GM23338 (cell line): ENCODE measurements around the gene TMEM37. TPM values are rescaled to one million over a fixed set of nuclear protein-coding genes. Genes with fewer than 3 reads are reported as not detected.

Experiments used
- ATAC-seq: fragments of 200-7000 bp; cut with Tn5 transposase; 3 replicates; pipeline ENCODE4 v1.9.1; 2020
- DNase-seq: peaks from one replicate; pipeline ENCODE4 v3.0.0-alpha.2; 2015; ENCODE audit warnings: low spot score
- H2AFZ ChIP-seq: fragments of 200-600 bp; sonication (generic); 2 replicates; pipeline ENCODE4 v1.8.0; 2016; ENCODE audit warnings: antibody characterized with exemption, mild to moderate bottlenecking, moderate library complexity
- H3F3A ChIP-seq: fragments of 200-600 bp; sonication (generic); replicated peaks from 2 replicates; pipeline ENCODE4 v1.8.0; 2017; ENCODE audit warnings: antibody characterized with exemption, mixed run types, low read depth
- H3K27ac ChIP-seq: fragments of 200-600 bp; sonication (generic); 2 replicates; pipeline ENCODE4 v1.6.1; 2016; ENCODE audit warnings: low read depth
- H3K27me3 ChIP-seq: fragments of 200-600 bp; sonication (generic); 2 replicates; pipeline ENCODE4 v1.8.0; 2016; ENCODE audit warnings: mild to moderate bottlenecking, mixed run types, moderate library complexity; ENCODE audit not compliant: insufficient read depth
- H3K36me3 ChIP-seq: fragments of 200-600 bp; sonication (generic); 2 replicates; pipeline ENCODE4 v1.8.0; 2016; ENCODE audit warnings: mild to moderate bottlenecking; ENCODE audit not compliant: insufficient read depth
- H3K4me1 ChIP-seq: fragments of 200-600 bp; sonication (generic); 2 replicates; pipeline ENCODE4 v1.8.0; 2016; ENCODE audit warnings: mild to moderate bottlenecking, moderate library complexity; ENCODE audit not compliant: insufficient read depth
- H3K4me2 ChIP-seq: fragments of 200-600 bp; sonication (generic); 2 replicates; pipeline ENCODE4 v1.7.1; 2017; ENCODE audit warnings: mixed run types
- H3K4me3 ChIP-seq: fragments of 200-600 bp; sonication (generic); 2 replicates; pipeline ENCODE4 v1.6.1; 2016; ENCODE audit warnings: mixed run types
- H3K79me2 ChIP-seq: fragments of 200-600 bp; sonication (generic); replicated peaks from 2 replicates; pipeline ENCODE4 v1.8.0; 2017; ENCODE audit warnings: mild to moderate bottlenecking; ENCODE audit not compliant: insufficient read depth
- H3K9me2 ChIP-seq: fragments of 200-600 bp; sonication (generic); 2 replicates; pipeline ENCODE4 v1.8.0; 2017; ENCODE audit not compliant: insufficient read depth
- H4K20me1 ChIP-seq: fragments of 200-600 bp; sonication (generic); replicated peaks from 2 replicates; pipeline ENCODE4 v1.8.0; 2017; ENCODE audit warnings: mild to moderate bottlenecking; ENCODE audit not compliant: insufficient read depth
- H3K27ac Mint-ChIP-seq: 2 replicates; pipeline ENCODE4 v1.8.0; 2020; ENCODE audit warnings: inconsistent platforms, mild to moderate bottlenecking, moderate library complexity, mixed read lengths
- H3K27me3 Mint-ChIP-seq: 3 replicates; pipeline ENCODE4 v1.8.0; 2022; ENCODE audit warnings: low read depth, mild to moderate bottlenecking, moderate library complexity, mixed read lengths, inconsistent platforms; ENCODE audit not compliant: insufficient read depth, poor library complexity
- H3K36me3 Mint-ChIP-seq: 3 replicates; pipeline ENCODE4 v1.8.0; 2021; ENCODE audit warnings: low read depth, mild to moderate bottlenecking, inconsistent platforms, moderate library complexity, mixed read lengths
- H3K4me1 Mint-ChIP-seq: 3 replicates; pipeline ENCODE4 v1.8.0; 2020; ENCODE audit warnings: mild to moderate bottlenecking, inconsistent platforms, mixed read lengths
- H3K4me3 Mint-ChIP-seq: 3 replicates; pipeline ENCODE4 v1.8.0; 2021; ENCODE audit warnings: moderate library complexity, mild to moderate bottlenecking, inconsistent platforms, mixed read lengths
- H3K9me3 Mint-ChIP-seq: 3 replicates; pipeline ENCODE4 v1.8.0; 2020; ENCODE audit warnings: moderate library complexity, mild to moderate bottlenecking, inconsistent platforms, mixed read lengths
- CREB1 ChIP-seq: fragments of 250-450 bp; sonication (Bioruptor Pico); IDR thresholded peaks from 2 replicates; pipeline ENCODE4 v1.5.0; 2020; ENCODE audit warnings: low read depth, mild to moderate bottlenecking, moderate library complexity
- EZH2phosphoT487 ChIP-seq: fragments of 200-600 bp; sonication (generic); IDR thresholded peaks from one replicate; pipeline ENCODE4 v1.8.1; 2018; ENCODE audit warnings: antibody characterized with exemption; ENCODE audit not compliant: unreplicated experiment
- NANOG ChIP-seq: IDR thresholded peaks from 2 replicates; pipeline ENCODE4 v1.6.1; 2016; ENCODE audit warnings: antibody characterized with exemption, borderline replicate concordance
- ZNF462 ChIP-seq: fragments of 250-450 bp; sonication (Bioruptor Pico); IDR thresholded peaks from 2 replicates; pipeline ENCODE4 v1.5.0; 2020; ENCODE audit warnings: mild to moderate bottlenecking, moderate library complexity
- polyA plus RNA-seq: library from polyadenylated mRNA; unstranded; fragments of >200 nt; fragmentation: Nextera tagmentation; extraction: Ambion mirVana; gene quantifications from 2 replicates; pipeline ENCODE4 v1.2.1, GENCODE V29; 2016
- total RNA-seq: library from RNA; depleted of rRNA; stranded (reverse); fragments of >200 nt; shearing (Covaris generic); gene quantifications from 2 replicates; pipeline ENCODE4 v1.2.3, GENCODE V29; 2014
- TF ChIP-seq, protein P1 (sequence below): IDR thresholded peaks from 2 replicates; pipeline ENCODE4 v1.6.1; 2016; ENCODE audit warnings: antibody characterized with exemption

The TMEM37 gene
- total and polyA plus RNA-seq, 2 experiments from 2014 or later, result 8.6 to 8.8 TPM

DNA sequence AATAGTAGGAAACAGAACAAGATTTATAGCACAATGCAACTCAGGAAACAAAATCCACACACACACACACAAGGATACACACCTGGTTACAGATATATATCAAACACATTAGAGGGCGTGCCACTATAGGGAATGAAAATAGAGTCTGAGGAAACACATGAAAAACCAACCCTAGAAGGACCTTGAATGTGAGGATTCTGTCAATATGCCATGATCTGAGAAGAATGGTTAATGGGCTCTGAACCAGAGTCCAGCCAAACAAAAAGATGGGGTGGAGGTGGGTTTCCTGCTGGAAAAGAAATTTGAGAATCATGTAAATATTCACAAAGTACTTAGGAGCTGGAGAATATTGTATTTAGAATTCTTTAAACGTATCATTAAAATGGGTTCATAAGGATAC, 7.8 kb upstream of the TMEM37 start:
- Histone ChIP-seq H3F3A (no peaks in the 10 kb centered on the region), H3K27me3 (0 out of 2 replicates have a peak, but pooled peaks cover 3% of the 10 kb centered on the region), H4K20me1 (no peaks in the 10 kb centered on the region), H2AFZ (no peak overlapping the region), H3K4me3 (no peak overlapping the region), H3K9me2 (no peaks in the 10 kb centered on the region), H3K4me2 (no peak overlapping the region), H3K4me1 (peaks cover 12% of the 10 kb centered on the region), H3K27ac (no peak overlapping the region), H3K36me3 (no peaks in the 10 kb centered on the region; the same call in 1 of the 2 replicates), H3K79me2 (no peaks in the 10 kb centered on the region)
- no peak overlapping the region for H3K27ac Mint-ChIP-seq
- no peak for DNase-seq
- H3K27me3 Mint-ChIP-seq, result peaks cover 7% of the 10 kb centered on the region
- ATAC-seq, result no peak
- peaks cover 8% of the 10 kb centered on the region; the same call in 1 of the 3 replicates for H3K36me3 Mint-ChIP-seq
- peaks cover 21% of the 10 kb centered on the region for H3K4me1 Mint-ChIP-seq
- no peak for TF ChIP-seq CREB1
- TF ChIP-seq ZNF462 (CRISPR knock-in tag), result no peak
- TF ChIP-seq, protein P1, sequence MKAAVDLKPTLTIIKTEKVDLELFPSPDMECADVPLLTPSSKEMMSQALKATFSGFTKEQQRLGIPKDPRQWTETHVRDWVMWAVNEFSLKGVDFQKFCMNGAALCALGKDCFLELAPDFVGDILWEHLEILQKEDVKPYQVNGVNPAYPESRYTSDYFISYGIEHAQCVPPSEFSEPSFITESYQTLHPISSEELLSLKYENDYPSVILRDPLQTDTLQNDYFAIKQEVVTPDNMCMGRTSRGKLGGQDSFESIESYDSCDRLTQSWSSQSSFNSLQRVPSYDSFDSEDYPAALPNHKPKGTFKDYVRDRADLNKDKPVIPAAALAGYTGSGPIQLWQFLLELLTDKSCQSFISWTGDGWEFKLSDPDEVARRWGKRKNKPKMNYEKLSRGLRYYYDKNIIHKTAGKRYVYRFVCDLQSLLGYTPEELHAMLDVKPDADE, result no peak
- TF ChIP-seq EZH2phosphoT487, result no peak
- no peak for TF ChIP-seq NANOG
- H3K4me3 Mint-ChIP-seq, result no peak overlapping the region
- peaks cover 24% of the 10 kb centered on the region for H3K9me3 Mint-ChIP-seq
